Esophagus (tissue), 2 donors: Measurements from ENCODE around the gene WTAP. TPM values are rescaled to one million over a fixed set of nuclear protein-coding genes. Genes with fewer than 3 reads are reported as not detected.
"Not testable (repeated sequence)": the region's sequence is repeated elsewhere in the genome, so short reads cannot be mapped to it uniquely, and the experiment has no call there.

Experiments
- H3K27ac ChIP-seq, 2 donors: one replicate each; pipeline ENCODE4 v1.5.1; 2013; ENCODE audit warnings: low read depth in 2 of 2, mild to moderate bottlenecking in 2 of 2, inconsistent platforms in 1 of 2, low read length in 1 of 2, moderate library complexity in 1 of 2
- H3K27me3 ChIP-seq, 2 donors: one replicate each; pipeline ENCODE4 v1.6.1; 2013; ENCODE audit warnings: low read length in 2 of 2, control low read depth in 1 of 2, mild to moderate bottlenecking in 1 of 2; ENCODE audit not compliant: insufficient read depth in 2 of 2, control insufficient read depth in 1 of 2
- H3K36me3 ChIP-seq, 2 donors: one replicate each; pipeline ENCODE4 v1.6.1; 2013; ENCODE audit warnings: low read length in 1 of 2; ENCODE audit not compliant: control insufficient read depth in 2 of 2, insufficient read depth in 2 of 2
- H3K4me1 ChIP-seq, 2 donors: one replicate each; pipeline ENCODE4 v1.6.1; 2013; ENCODE audit warnings: low read length in 1 of 2; ENCODE audit not compliant: control insufficient read depth in 2 of 2, insufficient read depth in 2 of 2
- H3K4me3 ChIP-seq, 2 donors: one replicate each; pipeline ENCODE4 v1.5.1; 2013; ENCODE audit warnings: low read length in 2 of 2, mild to moderate bottlenecking in 2 of 2, low read depth in 1 of 2, moderate library complexity in 1 of 2
- H3K9me3 ChIP-seq, 2 donors: one replicate each; pipeline ENCODE4 v1.6.1; 2013; ENCODE audit warnings: mild to moderate bottlenecking in 2 of 2, low read depth in 1 of 2, low read length in 1 of 2, moderate library complexity in 1 of 2; ENCODE audit not compliant: control insufficient read depth in 2 of 2, insufficient read depth in 1 of 2
- WGBS, 2 donors: extraction: QIAGEN DNeasy Blood & Tissue Kit; methylation state at CpG; one replicate each; pipeline ENCODE4 v1.1.7; 2013; 5-methylcytosine and 5-hydroxymethylcytosine counted together
- polyA plus RNA-seq, 2 donors: library from polyadenylated mRNA; stranded (reverse); fragments of 200-250 nt; gene quantifications; one replicate each; pipeline ENCODE4 v1.2.3, GENCODE V29; 2013
- donor health status: healthy with polysubstance abuse.
- donor health status: Bipolar disorder and iron deficiency.

WTAP gene
- polyA plus RNA-seq, 2 donors, result 55.8 to 75.6 TPM

DNA sequence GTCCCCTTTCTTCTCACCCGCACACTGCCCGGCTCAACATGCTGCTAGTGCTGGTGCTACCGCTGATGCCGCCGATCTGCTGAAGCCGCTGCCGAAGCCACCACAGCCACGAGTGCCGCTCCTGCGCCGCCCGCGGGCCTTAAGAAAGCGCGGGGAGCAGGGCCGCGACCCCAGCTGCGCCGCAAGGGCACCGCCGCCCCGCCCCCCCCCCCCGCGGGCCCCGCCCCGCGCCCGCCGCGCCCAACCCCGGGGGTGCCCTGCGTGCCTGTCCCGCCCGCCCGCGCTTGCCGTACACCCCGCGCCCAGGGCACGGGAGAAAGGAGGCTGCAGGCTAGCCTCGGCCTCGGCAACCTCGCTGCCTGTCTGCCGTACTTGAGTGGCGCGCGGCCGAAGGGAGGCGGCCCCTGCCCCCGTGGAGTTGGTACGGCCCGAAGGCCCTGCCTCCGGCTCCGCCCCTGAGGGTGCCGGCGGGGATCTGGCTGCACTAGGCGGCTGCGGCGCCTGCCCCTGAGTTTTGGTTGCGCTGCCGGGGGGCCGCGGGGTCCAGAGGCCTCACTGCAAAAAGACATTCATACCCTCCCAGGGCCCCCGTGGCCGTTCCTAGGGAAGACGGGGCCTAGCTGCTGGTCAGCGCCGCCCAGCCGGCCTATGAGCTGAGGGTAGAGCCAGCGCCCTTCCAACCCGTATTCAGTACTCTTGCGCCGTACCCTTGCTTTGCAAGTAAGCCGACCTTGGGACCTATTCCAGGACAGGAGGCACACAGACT is 34.0 kb upstream of the WTAP start, which contains the start of gene SOD2:
Gene SOD2 (minus strand): TSS at position 114 of the 766 bp plus-strand sequence. CDS start 74 bp downstream, at position 40.
- no peaks in the 10 kb centered on the region for H3K27me3 ChIP-seq
- 0% methylated on average over 56 to 74 of the region's 74 CpGs for WGBS, 2 donors
- peak within 1 kb of the TSS; percentile 79 to 97 for H3K4me3 ChIP-seq
- peaks cover 3 to 6% of the 10 kb centered on the region in 2 donors for H3K36me3 ChIP-seq
- H3K27ac ChIP-seq, result peak within 1 kb of the TSS; percentile 96 to 99
- H3K9me3 ChIP-seq, result no peaks in the 10 kb centered on the region
- H3K4me1 ChIP-seq, result peaks cover 0 to 4% of the 10 kb centered on the region in 2 donors

DNA sequence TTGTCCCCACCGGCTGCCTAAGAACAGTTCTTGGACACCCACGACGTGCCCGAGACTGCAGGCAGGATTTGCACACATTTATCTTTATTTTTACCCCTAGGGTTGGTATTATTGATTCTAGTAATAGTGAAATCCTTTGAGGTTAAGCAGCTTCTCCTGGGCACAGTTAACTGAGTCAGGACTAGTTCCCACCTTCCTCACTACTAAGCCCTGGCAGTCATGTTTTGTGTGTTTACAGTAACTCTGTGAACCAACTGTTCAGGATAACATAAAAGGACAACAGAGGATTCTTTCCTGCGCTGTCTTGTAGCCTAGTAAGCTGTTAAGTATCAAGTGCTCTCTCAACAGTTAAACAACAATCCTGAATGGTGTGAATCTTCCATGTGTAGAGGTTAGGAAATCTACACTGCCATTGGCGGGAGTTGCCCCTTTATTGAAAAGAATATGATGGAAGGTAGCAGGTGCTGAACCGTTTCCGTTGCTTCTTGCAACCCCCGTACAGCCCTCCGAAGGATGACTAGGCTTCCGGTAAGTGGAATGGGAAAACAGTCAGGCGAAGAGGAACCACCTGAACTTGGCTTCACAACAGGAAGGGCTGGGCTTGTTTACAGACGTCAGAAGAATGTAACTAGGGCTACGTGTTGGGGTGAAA is 33.3 kb upstream of the WTAP start:
- peak overlapping the region; percentile 79 to 97 for H3K4me3 ChIP-seq
- 13 to 20% methylated on average over 14 of the region's 14 CpGs for WGBS, 2 donors
- H3K4me1 ChIP-seq, result peaks cover 0 to 4% of the 10 kb centered on the region in 2 donors

DNA sequence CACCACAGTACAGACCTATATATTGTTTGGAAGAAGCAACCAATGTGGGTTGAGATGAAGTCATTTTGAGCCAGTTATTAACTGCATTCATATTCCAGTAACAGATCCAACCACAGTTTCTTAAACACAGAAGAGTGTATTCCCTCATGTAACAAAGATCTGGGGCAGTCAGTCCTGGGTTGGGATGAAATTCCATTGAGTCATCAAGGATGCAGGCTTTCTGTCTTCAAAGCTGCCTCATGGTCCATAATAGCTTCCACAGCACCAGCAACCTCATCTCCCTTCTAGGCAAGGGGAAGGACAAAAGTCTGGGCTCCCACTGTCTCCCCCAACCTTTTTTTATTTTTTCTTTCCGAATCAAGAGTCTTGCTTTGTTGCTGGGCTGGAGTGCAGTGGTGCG is 31.3 kb upstream of the WTAP start:
- Histone ChIP-seq H3K9me3 (no peaks in the 10 kb centered on the region), H3K4me3 (no peak overlapping the region), H3K36me3 (peaks cover 0 to 3% of the 10 kb centered on the region in 2 donors), H3K27ac (no peak overlapping the region), H3K27me3 (no peaks in the 10 kb centered on the region), H3K4me1 (peaks cover 0 to 4% of the 10 kb centered on the region in 2 donors)
- 98 to 99% methylated on average over 2 of the region's 2 CpGs for WGBS, 2 donors

More for the DNA sequence above, 33.3 kb upstream of the WTAP start:
- Histone ChIP-seq H3K27me3 (no peaks in the 10 kb centered on the region), H3K36me3 (peaks cover 3 to 4% of the 10 kb centered on the region in 2 donors), H3K9me3 (no peaks in the 10 kb centered on the region), H3K27ac (peak overlapping the region; percentile 96 to 99)

DNA sequence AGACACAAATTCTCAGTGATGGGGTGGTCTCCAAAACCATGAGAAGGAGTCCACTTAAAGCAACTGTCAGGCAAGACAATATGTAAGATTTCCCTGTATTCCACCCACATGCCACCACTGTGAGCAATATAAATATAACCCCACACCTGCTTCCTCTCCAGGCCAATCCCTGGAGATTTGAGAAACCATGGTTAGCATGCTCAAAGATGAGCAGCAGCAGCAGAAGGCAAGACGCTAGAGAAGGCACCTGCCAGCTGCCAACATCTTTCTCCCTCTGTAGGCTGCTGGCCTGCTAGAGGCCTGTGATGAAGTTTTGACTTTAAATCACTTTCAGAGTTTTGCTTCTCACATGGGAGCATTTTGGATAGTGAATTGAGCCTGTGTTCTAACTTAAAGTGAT is 26.3 kb upstream of the WTAP start:
- Histone ChIP-seq H3K27ac (peak overlapping the region; percentile 19 to 78), H3K4me1 (no peaks in the 10 kb centered on the region), H3K27me3 (no peaks in the 10 kb centered on the region), H3K9me3 (peaks cover 0 to 5% of the 10 kb centered on the region in 2 donors), H3K36me3 (no peaks in the 10 kb centered on the region), H3K4me3 (no peak overlapping the region)
- WGBS, 2 donors, result 33 to 35% methylated on average over 1 of the region's 1 CpG

DNA sequence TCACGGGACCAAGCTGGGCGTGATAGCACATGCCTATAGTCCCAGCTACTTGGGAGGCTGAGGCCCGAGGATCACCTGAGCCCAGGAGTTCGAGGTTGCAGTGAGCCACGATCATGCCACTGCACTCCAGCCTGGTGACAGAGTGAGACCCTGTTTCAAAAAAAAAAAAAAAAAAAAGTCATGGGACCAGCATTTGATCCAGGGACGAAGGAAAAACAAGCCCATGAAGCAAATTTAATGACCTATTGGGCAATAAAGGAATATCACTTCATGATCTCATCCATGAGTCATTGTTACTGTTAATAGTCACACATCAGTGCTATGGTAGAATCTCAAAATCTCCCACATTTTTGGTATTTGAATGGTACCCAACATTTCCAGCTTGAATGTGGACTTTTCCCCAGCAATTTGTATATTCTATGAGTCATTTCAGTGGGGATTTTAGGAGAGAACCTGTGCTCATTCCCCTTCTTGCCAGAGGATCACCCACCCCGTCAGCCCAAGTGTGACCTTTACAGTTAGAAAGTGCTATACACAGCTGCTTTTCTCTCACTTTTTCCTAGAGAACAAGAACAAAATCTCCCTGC is 25.8 kb upstream of the WTAP start:
- Histone ChIP-seq H3K4me1 (no peaks in the 10 kb centered on the region), H3K4me3 (no peak overlapping the region), H3K27ac (peak overlapping the region; percentile 19 to 78), H3K9me3 (peaks cover 0 to 5% of the 10 kb centered on the region in 2 donors), H3K36me3 (no peaks in the 10 kb centered on the region), H3K27me3 (no peaks in the 10 kb centered on the region)
- 58 to 70% methylated on average over 7 of the region's 7 CpGs for WGBS, 2 donors

DNA sequence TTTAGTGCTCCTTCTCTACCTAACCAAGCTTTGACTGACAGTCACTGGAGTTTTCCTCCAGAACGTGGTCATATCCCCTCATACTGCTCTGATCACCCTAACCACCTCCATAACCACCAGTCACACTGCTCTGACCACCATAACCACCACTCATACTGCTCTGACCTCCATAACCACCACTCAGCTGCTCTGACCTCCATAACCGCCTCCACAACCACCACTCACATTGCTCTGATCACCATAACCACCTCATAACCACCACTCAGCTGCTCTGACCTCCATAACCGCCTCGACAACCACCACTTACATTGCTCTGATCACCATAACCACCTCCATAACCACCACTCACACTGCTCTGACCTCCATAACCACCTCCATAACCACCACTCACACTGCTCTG is 16.7 kb upstream of the WTAP start:
- H3K4me1 ChIP-seq, H3K27me3 ChIP-seq, H3K36me3 ChIP-seq, H3K9me3 ChIP-seq, H3K4me3 ChIP-seq, H3K27ac ChIP-seq: not testable (repeated sequence)
- WGBS, 2 donors, result 72 to 82% methylated on average over 4 of the region's 4 CpGs

DNA sequence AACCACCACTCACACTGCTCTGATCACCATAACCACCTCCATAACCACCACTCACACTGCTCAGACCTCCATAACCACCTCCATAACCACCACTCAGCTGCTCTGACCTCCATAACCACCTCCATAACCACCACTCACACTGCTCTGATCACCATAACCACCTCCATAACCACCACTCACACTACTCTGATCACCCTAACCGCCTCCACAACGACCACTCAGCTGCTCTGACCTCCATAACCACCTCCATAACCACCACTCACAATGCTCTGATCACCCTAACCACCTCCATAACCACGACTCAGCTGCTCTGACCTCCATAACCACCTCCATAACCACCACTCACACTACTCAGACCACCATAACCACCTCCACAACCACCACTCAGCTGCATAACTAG is 14.9 kb upstream of the WTAP start:
- not testable (repeated sequence) for H3K4me1 ChIP-seq, H3K9me3 ChIP-seq, H3K4me3 ChIP-seq, H3K27me3 ChIP-seq, H3K27ac ChIP-seq, H3K36me3 ChIP-seq
- 92 to 93% methylated on average over 3 of the region's 3 CpGs for WGBS, 2 donors

DNA sequence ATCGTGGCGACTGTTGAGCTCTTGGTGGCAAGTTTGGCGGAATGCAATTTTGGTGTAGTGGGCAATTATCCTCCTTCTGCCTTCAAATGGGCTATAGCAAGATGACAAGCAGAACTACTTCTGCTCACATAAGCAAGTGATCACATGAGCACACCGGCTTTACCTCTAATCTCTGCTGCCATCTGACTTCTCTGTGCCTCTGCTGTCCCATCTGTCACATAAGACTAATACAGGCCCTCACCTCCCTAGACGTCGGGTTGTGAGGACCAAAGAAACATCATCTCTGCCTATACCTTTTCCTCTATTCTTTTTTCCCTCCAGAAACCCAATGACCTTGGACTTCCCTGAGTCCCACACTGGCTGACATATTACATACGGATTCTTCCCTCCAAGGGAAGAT is 13.3 kb upstream of the WTAP start:
- no peaks in the 10 kb centered on the region for H3K27me3 ChIP-seq
- H3K9me3 ChIP-seq, result peaks cover 0 to 4% of the 10 kb centered on the region in 2 donors
- no peaks in the 10 kb centered on the region for H3K36me3 ChIP-seq
- no peak overlapping the region for H3K4me3 ChIP-seq
- 85 to 93% methylated on average over 7 of the region's 7 CpGs for WGBS, 2 donors
- peaks cover 0 to 3% of the 10 kb centered on the region in 2 donors for H3K4me1 ChIP-seq
- peak overlapping the region in 1 of 2 donors; percentile 46 for H3K27ac ChIP-seq

DNA sequence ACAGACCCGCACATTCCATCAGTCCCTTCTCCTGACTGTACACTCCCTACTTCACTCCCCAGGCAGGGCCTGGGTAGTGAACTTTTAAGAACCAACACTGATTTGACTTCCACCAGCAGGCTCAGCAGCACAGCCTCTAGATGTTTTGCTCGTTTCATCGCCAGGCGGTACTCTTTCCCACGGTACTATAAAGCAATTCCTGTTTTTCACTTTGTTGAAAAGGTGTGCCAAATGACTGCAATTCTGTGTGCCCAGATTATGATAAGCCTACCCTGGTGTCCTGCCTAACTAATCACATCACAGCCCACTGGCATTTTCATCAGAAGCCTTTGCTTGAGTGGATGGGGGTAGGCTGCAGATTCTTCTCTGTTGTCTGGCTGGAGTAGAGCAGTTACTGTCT is 12.9 kb upstream of the WTAP start:
- 56 to 62% methylated on average over 5 of the region's 5 CpGs for WGBS, 2 donors
- Histone ChIP-seq H3K4me3 (no peak overlapping the region), H3K9me3 (peaks cover 0 to 4% of the 10 kb centered on the region in 2 donors), H3K4me1 (peaks cover 0 to 3% of the 10 kb centered on the region in 2 donors), H3K27ac (peak overlapping the region in 1 of 2 donors; percentile 46), H3K36me3 (no peaks in the 10 kb centered on the region), H3K27me3 (no peaks in the 10 kb centered on the region)
